Thymus (tissue), 11 donors: ENCODE data around the gene AMH. TPM values are rescaled to one million over a fixed set of nuclear protein-coding genes. Genes with fewer than 3 reads are reported as not detected.
A peak's percentile ranks its signal among the peaks of the same experiment; 100 is the strongest.

Experiments used
- DNase-seq, 9 donors: peaks; one replicate each; pipeline ENCODE4 v3.0.0-alpha.2; 2013; ENCODE audit warnings: low spot score in 9 of 9, low read depth in 6 of 9, missing footprints in 1 of 9
- H3K27ac ChIP-seq, 2 donors: one replicate each; pipeline ENCODE4 v1.5.1; 2013; ENCODE audit warnings: control low read depth in 1 of 2, low read depth in 1 of 2, low read length in 1 of 2, mild to moderate bottlenecking in 1 of 2, moderate library complexity in 1 of 2
- H3K27me3 ChIP-seq, 2 donors: one replicate each; pipeline ENCODE4 v1.5.1; 2013; ENCODE audit warnings: low read length in 1 of 2; ENCODE audit not compliant: control insufficient read depth in 2 of 2, insufficient read depth in 1 of 2
- H3K36me3 ChIP-seq, 2 donors: one replicate each; pipeline ENCODE4 v1.5.1; 2013; ENCODE audit warnings: low read length in 1 of 2, mild to moderate bottlenecking in 1 of 2, moderate library complexity in 1 of 2; ENCODE audit not compliant: control insufficient read depth in 2 of 2, insufficient read depth in 2 of 2
- H3K4me1 ChIP-seq, 2 donors: one replicate each; pipeline ENCODE4 v1.5.1; 2013; ENCODE audit warnings: low read length in 2 of 2; ENCODE audit not compliant: control insufficient read depth in 2 of 2, insufficient read depth in 2 of 2
- H3K4me3 ChIP-seq, 2 donors: one replicate each; pipeline ENCODE4 v1.5.1; 2013; ENCODE audit warnings: low read length in 2 of 2, control low read depth in 1 of 2, mild to moderate bottlenecking in 1 of 2
- H3K9me3 ChIP-seq, 2 donors: one replicate each; pipeline ENCODE4 v1.5.1; 2013; ENCODE audit warnings: low read length in 1 of 2, mild to moderate bottlenecking in 1 of 2; ENCODE audit not compliant: control insufficient read depth in 2 of 2, insufficient read depth in 1 of 2
- WGBS: extraction: QIAGEN DNeasy Blood & Tissue Kit; methylation state at CpG from one replicate; pipeline ENCODE4 v1.1.7; 2013; 5-methylcytosine and 5-hydroxymethylcytosine counted together
- polyA plus RNA-seq: library from polyadenylated mRNA; stranded (reverse); fragments of 200-250 nt; gene quantifications from one replicate; pipeline ENCODE4 v1.2.3, GENCODE V29; 2013
- total RNA-seq: library from RNA; stranded (reverse); fragments of 120-200 nt; gene quantifications from one replicate; pipeline ENCODE4 v1.2.4, GENCODE V29; 2013
- donor health status: healthy.

AMH gene
- total and polyA plus RNA-seq, 2 donors, result 0.61 to 2.2 TPM

DNA sequence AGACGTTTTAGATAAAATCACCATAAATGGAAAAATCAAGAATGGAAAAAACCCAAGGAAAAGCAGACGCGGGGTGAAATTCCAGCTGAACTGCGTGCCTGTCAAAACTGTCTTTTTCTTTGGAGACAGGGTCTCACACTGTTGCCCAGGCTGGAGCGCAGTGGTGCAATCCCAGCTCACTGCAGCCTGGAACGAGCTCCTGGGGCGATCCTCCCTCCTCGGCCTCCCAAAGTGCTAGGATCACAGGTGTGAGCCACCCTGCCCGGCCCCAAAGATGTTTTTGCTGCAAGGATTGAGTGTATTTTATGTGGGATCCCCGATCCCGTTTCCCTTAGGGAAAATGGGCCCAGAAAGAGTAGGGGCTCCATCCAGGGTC is 33.7 kb downstream of the AMH start:
- Histone ChIP-seq H3K4me1 (peaks cover 0 to 11% of the 10 kb centered on the region in 2 donors), H3K27ac (no peak overlapping the region), H3K4me3 (no peak overlapping the region), H3K27me3 (peaks cover 19 to 59% of the 10 kb centered on the region in 2 donors), H3K9me3 (peaks cover 0 to 2% of the 10 kb centered on the region in 2 donors), H3K36me3 (no peaks in the 10 kb centered on the region)
- no peak for DNase-seq
- WGBS, result 91% methylated on average over 11 of the region's 11 CpGs

DNA sequence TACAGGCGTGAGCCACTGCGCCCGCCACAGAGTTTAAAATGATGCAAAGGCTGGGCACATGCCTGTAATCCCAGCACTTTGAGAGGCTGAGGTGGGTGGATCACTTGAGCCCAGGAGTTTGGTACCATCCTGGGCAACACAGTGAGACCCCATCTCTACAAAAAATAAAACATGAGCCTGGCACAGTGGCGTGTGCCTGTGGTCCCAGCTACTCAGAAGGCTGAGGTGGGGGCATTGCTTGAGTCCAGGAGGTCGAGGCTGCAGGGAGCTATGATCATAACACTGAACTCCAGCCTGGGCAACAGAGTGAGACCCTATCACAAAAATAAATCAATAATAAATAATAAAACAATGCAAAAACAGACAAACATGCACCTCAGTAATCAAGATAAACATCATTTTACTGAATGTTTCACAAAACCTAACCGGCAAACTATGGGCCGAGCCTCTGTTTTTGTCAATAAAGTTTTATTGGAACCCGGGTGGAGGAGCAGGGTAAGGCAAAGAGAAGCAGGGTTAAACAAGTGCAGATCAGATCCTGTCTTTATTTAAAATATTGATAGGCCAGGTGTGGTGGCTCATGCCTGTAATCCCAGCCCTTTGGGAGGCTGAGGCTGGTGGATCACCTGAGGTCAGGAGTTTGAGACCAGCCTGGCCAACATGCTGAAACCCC is 34.8 kb downstream of the AMH start:
- Histone ChIP-seq H3K27me3 (peaks cover 26 to 70% of the 10 kb centered on the region in 2 donors), H3K4me3 (no peak overlapping the region), H3K4me1 (peaks cover 0 to 12% of the 10 kb centered on the region in 2 donors), H3K36me3 (no peaks in the 10 kb centered on the region), H3K27ac (no peak overlapping the region), H3K9me3 (peaks cover 0 to 2% of the 10 kb centered on the region in 2 donors)
- DNase-seq, result no peak
- 97% methylated on average over 8 of the region's 8 CpGs for WGBS

DNA sequence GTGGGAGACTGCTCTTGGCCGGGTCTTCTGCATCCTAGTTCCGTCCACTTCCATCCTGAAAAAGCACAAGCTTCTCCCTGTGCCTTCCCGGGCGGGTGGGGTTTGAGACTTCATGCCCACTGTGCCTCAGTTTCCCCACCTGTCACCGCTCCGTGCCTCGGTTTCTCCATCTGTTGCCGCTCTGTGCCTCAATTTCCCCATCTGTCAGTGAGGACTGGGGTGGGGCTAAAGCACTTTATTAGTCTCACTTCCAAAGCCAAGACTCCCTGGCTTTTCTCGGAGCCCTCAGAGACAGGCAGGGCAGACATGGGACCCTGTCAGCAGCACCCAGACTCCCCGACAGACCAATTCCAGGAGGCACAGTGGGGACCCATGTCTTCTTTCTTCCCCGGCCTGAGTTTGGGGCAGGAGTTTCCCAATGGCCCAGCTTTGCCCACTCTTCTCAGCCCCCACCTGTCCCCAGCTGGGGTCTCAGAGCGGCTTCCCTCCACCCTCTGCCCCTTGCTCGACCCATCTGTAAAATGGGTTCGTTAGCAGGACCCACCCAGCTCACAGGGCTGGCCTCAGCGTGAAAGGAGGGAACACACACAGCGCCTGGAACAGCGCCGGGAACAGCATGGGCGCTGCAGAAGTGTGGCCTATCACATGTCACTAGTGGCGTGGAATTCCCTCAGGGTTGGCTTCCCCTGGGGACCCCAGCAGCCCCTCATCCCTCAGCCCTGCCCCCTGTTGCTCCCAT is 37.4 kb downstream of the AMH start:
- Histone ChIP-seq H3K4me1 (peaks cover 14 to 31% of the 10 kb centered on the region in 2 donors), H3K36me3 (no peaks in the 10 kb centered on the region), H3K27me3 (peaks cover 48 to 88% of the 10 kb centered on the region in 2 donors), H3K4me3 (no peak overlapping the region), H3K9me3 (peaks cover 0 to 5% of the 10 kb centered on the region in 2 donors), H3K27ac (no peak overlapping the region)
- 96% methylated on average over 20 of the region's 20 CpGs for WGBS
- DNase-seq, result no peak

DNA sequence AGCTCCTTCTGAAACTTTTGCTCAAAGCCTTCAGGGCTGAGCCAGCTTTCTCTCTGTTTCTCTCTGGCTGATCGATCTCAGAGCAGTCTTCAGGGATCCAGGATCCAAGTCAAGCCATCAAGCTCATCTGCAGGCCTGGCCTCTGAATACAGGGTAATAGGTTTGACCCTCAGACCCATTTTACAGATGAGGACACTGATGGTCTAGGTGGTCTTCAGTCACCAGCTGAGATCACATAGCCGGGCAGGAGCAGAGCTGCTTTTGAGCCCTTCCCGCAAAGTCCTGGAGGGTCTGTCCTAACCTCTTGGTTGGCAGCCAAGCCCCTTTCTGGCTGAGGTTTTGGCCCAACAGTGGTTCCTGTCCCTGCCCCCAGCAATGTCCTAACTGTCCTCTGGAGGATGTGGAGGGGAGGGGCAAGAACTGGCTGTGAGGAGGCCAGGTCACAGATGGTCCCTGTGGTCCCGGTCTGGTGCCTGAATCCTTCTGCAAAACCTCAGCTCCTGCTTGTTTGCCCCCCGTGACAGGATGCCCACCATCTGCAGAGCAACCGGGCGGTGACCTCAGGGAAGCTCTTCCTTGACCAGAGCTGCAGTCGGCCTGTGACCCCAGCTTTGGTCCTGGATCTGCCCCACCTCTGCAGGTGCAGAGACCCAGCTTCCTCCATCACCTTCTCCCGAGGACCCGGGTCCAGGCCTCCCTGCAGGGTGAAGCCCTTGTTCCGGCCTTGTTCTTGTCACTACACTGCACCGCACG is 38.6 kb downstream of the AMH start:
- no peak for DNase-seq
- H3K4me1 ChIP-seq, result peaks cover 14 to 20% of the 10 kb centered on the region in 2 donors
- 78% methylated on average over 13 of the region's 13 CpGs for WGBS
- no peak overlapping the region for H3K4me3 ChIP-seq
- H3K27me3 ChIP-seq, result peaks cover 45 to 88% of the 10 kb centered on the region in 2 donors
- H3K27ac ChIP-seq, result no peak overlapping the region
- peaks cover 0 to 5% of the 10 kb centered on the region in 2 donors for H3K9me3 ChIP-seq
- H3K36me3 ChIP-seq, result no peaks in the 10 kb centered on the region

DNA sequence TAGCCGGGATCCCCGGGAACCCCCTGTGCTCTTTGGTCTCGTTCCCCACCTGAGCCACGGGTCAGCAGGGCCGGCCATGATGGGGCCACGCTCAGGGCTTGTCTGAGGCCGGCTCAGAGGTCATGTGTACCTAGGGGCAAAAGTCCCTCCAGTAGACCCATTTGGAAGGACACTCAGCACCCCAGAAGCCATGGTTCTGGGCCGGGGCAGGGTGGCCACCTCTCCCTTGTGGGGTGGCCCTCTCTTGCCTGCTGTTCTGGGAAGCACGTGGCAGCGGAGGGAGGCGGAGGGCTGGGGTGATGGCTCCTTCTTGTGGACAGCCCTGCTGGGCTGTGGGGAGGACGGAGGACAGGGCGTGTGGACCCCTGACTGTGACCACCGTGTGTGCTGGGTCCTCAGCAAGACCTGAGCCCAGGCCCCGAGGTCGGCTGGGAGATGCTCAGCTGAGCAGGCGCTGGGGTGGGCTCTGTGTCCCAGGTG is 39.3 kb downstream of the AMH start:
- WGBS, result 96% methylated on average over 17 of the region's 17 CpGs
- Histone ChIP-seq H3K4me1 (peaks cover 14 to 20% of the 10 kb centered on the region in 2 donors), H3K36me3 (no peaks in the 10 kb centered on the region), H3K9me3 (peaks cover 0 to 5% of the 10 kb centered on the region in 2 donors), H3K4me3 (no peak overlapping the region), H3K27ac (no peak overlapping the region), H3K27me3 (peaks cover 41 to 86% of the 10 kb centered on the region in 2 donors)
- DNase-seq, result no peak

DNA sequence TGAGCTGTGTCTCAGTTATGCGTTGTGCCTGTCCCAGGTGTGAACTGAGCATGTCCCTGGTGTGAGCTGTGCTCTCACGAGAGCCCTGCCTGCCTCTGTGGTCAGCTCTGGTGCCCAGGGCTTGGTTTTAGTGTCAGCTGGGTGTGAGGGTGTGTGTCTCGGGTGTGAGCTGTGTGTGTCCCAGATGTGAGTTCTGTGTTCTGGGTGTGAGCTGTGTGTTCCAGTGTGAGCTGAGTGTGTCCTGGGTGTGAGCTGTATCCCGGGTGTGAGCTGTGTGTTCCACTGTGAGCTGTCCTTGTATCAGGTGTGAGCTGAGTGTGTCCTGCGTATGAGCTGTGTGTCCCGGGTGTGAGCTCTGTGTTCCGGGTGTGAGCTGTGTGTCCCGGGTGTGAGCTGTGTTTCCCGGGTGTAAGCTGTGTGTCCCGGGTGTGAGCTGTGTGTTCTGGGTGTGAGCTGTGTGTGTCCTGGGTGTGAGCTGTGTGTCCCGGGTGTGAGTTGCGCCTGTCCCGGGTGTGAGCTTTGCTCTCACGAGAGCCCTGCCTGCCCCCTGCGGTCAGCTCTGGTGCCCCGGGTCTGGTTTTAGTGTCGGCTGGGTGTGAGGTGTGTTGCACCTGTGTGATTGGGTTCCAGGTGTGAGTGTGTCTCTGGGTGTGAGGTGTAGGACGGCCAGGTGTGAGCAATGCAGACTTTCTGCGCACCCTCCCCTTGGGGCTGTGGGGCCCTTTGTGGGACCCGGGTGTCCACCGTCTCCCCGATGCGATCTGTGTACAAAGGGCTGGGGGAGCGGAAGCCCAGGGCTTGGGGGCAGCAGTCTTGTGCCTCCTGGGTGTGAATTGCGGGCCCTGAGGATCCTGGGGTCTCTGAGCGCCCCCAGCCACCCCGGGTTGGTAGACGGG is 39.9 kb downstream of the AMH start:
- WGBS, result 42% methylated on average over 28 of the region's 28 CpGs
- Histone ChIP-seq H3K4me3 (peak overlapping the region in 1 of 2 donors; percentile 43), H3K36me3 (no peaks in the 10 kb centered on the region), H3K27ac (peak overlapping the region in 1 of 2 donors; percentile 42), H3K27me3 (peaks cover 44 to 88% of the 10 kb centered on the region in 2 donors), H3K4me1 (peaks cover 14 to 20% of the 10 kb centered on the region in 2 donors), H3K9me3 (peaks cover 0 to 5% of the 10 kb centered on the region in 2 donors)
- no peak for DNase-seq

DNA sequence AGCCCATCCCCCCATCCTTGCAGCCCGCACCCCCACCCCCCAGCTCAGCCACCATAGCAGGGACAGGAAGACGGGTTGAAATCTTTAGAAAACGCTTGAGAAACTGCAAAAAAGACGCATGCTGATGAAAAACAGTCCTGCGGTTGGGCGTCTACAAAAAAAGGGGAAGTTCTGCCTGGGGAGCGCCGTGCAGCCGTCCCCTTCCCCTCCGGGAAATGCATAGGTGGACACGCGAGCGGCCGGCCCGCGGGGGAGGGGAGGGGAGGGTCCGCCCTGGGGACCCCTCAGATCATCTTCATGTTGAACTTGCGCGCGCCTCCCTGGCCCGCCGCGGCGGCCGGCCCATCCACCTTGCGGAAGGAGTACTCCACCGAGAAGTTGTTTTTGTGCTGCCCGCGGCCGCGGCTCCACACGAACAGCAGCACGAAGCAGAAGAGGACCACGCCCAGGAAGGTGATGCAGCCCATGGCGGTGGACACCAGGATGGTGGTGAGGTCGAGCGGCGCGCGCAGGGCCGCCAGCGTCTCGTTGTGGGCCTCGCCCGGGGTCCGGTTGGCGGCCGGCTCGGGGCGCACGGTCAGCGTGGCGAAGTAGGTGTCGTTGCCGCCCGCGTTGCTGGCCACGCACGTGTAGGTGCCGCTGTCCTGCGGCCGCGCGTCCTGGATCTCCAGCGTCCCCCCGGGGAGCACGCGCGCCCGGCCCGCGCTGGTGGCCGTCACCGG is 40.8 kb downstream of the AMH start:
- peak overlapping the region in 1 of 2 donors; percentile 60 for H3K27ac ChIP-seq
- no peaks in the 10 kb centered on the region for H3K36me3 ChIP-seq
- under 1% methylated on average over 72 of the region's 74 CpGs for WGBS
- H3K27me3 ChIP-seq, result peaks cover 49 to 96% of the 10 kb centered on the region in 2 donors
- peaks cover 0 to 5% of the 10 kb centered on the region in 2 donors for H3K9me3 ChIP-seq
- peak overlapping the region; percentile 16 to 43 for H3K4me3 ChIP-seq
- peaks cover 14 to 20% of the 10 kb centered on the region in 2 donors for H3K4me1 ChIP-seq
- peak in 2 of 9 donors; percentile 22 to 52 for DNase-seq
